ENCODE measurements around the gene RNF130.
"Not testable (repeated sequence)": the region's sequence is repeated elsewhere in the genome, so short reads cannot be mapped to it uniquely, and the experiment has no call there.

Gene RNF130

GRCh38 chr5:180102636-180103035 is 31.1 kb upstream of the RNF130 start:
- no peak for DNase-seq

GRCh38 chr5:180101451-180102105 is 30.0 kb upstream of the RNF130 start:
- DNase-seq: no peak

- no peak for DNase-seq
Observed at GRCh38 chr5:180100621-180101450, 29.3 kb upstream of the RNF130 start.

GRCh38 chr5:180099733-180100611 is 28.4 kb upstream of the RNF130 start:
- no peak for DNase-seq

GRCh38 chr5:180098991-180099732 is 27.6 kb upstream of the RNF130 start:
- DNase-seq: no peak

GRCh38 chr5:180098526-180098925 is 27.0 kb upstream of the RNF130 start:
- DNase-seq: no peak

- DNase-seq: no peak
Observed at GRCh38 chr5:180097926-180098325, 26.4 kb upstream of the RNF130 start.

GRCh38 chr5:180097163-180097894 is 25.8 kb upstream of the RNF130 start:
- DNase-seq: no peak

GRCh38 chr5:180096616-180097015 is 25.1 kb upstream of the RNF130 start:
- no peak for DNase-seq

GRCh38 chr5:180095545-180095944 is 24.0 kb upstream of the RNF130 start:
- no peak for DNase-seq

GRCh38 chr5:180093651-180094382 is 22.3 kb upstream of the RNF130 start:
- DNase-seq: no peak

GRCh38 chr5:180093241-180093640 is 21.7 kb upstream of the RNF130 start:
- no peak for DNase-seq

- peak; percentile 27 to 40 for DNase-seq
Observed at GRCh38 chr5:180090769-180091546, 19.4 kb upstream of the RNF130 start.

GRCh38 chr5:180090098-180090768 is 18.7 kb upstream of the RNF130 start:
- DNase-seq: peak; percentile 53 to 65

- not testable (repeated sequence) for DNase-seq
Observed at GRCh38 chr5:180089628-180090027, 18.1 kb upstream of the RNF130 start.

- DNase-seq: no peak
Observed at GRCh38 chr5:180088561-180088960, 17.0 kb upstream of the RNF130 start.

GRCh38 chr5:180086816-180087399 is 15.3 kb upstream of the RNF130 start:
- no peak for DNase-seq

- DNase-seq: no peak
Observed at GRCh38 chr5:180085837-180086236, 14.3 kb upstream of the RNF130 start.
